ENCODE data around the gene MACROD2.

The MACROD2 gene

GRCh38 chr20:15739035-15739434, 1743.7 kb downstream of the MACROD2 start:
- FAIRE-seq, result no peak

GRCh38 chr20:15740046-15740775, 1744.9 kb downstream of the MACROD2 start:
- FAIRE-seq, result no peak

- FAIRE-seq, result no peak
Measured at GRCh38 chr20:15742087-15742486, 1746.8 kb downstream of the MACROD2 start.

- no peak for FAIRE-seq
Measured at GRCh38 chr20:15742627-15743026, 1747.3 kb downstream of the MACROD2 start.

GRCh38 chr20:15756002-15756753, 1760.9 kb downstream of the MACROD2 start:
- FAIRE-seq, result no peak

GRCh38 chr20:15756754-15757115, 1761.4 kb downstream of the MACROD2 start:
- no peak for FAIRE-seq

GRCh38 chr20:15759594-15759993, 1764.3 kb downstream of the MACROD2 start:
- no peak for FAIRE-seq

GRCh38 chr20:15760001-15760621, 1764.8 kb downstream of the MACROD2 start:
- FAIRE-seq, result no peak

GRCh38 chr20:15763366-15763765, 1768.0 kb downstream of the MACROD2 start:
- no peak for FAIRE-seq

GRCh38 chr20:15767586-15767985, 1772.3 kb downstream of the MACROD2 start:
- no peak for FAIRE-seq

- FAIRE-seq, result no peak
Measured at GRCh38 chr20:15767999-15768741, 1772.9 kb downstream of the MACROD2 start.

GRCh38 chr20:15772826-15773225, 1777.5 kb downstream of the MACROD2 start:
- no peak for FAIRE-seq

- no peak for FAIRE-seq
Measured at GRCh38 chr20:15774926-15775325, 1779.6 kb downstream of the MACROD2 start.

- no peak for FAIRE-seq
Measured at GRCh38 chr20:15776770-15777466, 1781.6 kb downstream of the MACROD2 start.

GRCh38 chr20:15784020-15784419, 1788.7 kb downstream of the MACROD2 start:
- no peak for FAIRE-seq

- FAIRE-seq, result no peak
Measured at GRCh38 chr20:15789079-15789478, 1793.8 kb downstream of the MACROD2 start.

- FAIRE-seq, result no peak
Measured at GRCh38 chr20:15792855-15793254, 1797.5 kb downstream of the MACROD2 start.

GRCh38 chr20:15794409-15794808, 1799.1 kb downstream of the MACROD2 start:
- no peak for FAIRE-seq

- FAIRE-seq, result no peak
Measured at GRCh38 chr20:15795305-15796019, 1800.1 kb downstream of the MACROD2 start.

- no peak for FAIRE-seq
Measured at GRCh38 chr20:15799871-15800270, 1804.6 kb downstream of the MACROD2 start.

- FAIRE-seq, result no peak
Measured at GRCh38 chr20:15802020-15802419, 1806.7 kb downstream of the MACROD2 start.

- no peak for FAIRE-seq
Measured at GRCh38 chr20:15805154-15805553, 1809.8 kb downstream of the MACROD2 start.

All from colon (tissue), 2 donors.